ENCODE data around the gene TSN. TPM values are rescaled to one million over a fixed set of nuclear protein-coding genes. Genes with fewer than 3 reads are reported as not detected.

TSN gene
- total RNA-seq, 1 experiment from 2014 or later: 60.7 TPM

GRCh38 chr2:121764681-121765228 is 9.3 kb downstream of the TSN start:
- H3K9me3 Mint-ChIP-seq (ENCODE audit: unreplicated experiment): no peaks in the 10 kb centered on the region
- intact Hi-C loops (cut with micrococcal nuclease): no loop called here
- ChIA-PET POLR2A (interaction anchor here (1.0 kb wide), 1 partner anchor 9 kb away, joined by 4 read pairs; the partner anchor contains the start of gene TSN), CTCF (interaction anchor here (0.7 kb wide), 1 partner anchor 47 kb away, joined by 4 read pairs; no protein-coding TSS in a partner anchor)
- H3K27me3 Mint-ChIP-seq (ENCODE audit: insufficient read depth, unreplicated experiment): no peaks in the 10 kb centered on the region
- peaks cover 92% of the 10 kb centered on the region for H3K36me3 Mint-ChIP-seq (ENCODE audit: insufficient read depth, unreplicated experiment)
- TF ChIP-seq, protein P1, sequence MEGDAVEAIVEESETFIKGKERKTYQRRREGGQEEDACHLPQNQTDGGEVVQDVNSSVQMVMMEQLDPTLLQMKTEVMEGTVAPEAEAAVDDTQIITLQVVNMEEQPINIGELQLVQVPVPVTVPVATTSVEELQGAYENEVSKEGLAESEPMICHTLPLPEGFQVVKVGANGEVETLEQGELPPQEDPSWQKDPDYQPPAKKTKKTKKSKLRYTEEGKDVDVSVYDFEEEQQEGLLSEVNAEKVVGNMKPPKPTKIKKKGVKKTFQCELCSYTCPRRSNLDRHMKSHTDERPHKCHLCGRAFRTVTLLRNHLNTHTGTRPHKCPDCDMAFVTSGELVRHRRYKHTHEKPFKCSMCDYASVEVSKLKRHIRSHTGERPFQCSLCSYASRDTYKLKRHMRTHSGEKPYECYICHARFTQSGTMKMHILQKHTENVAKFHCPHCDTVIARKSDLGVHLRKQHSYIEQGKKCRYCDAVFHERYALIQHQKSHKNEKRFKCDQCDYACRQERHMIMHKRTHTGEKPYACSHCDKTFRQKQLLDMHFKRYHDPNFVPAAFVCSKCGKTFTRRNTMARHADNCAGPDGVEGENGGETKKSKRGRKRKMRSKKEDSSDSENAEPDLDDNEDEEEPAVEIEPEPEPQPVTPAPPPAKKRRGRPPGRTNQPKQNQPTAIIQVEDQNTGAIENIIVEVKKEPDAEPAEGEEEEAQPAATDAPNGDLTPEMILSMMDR (IDR thresholded peaks at IDR 0.05; ENCODE audit: unreplicated experiment): no peak
- H3K4me3 Mint-ChIP-seq (ENCODE audit: unreplicated experiment): no peak overlapping the region
- H3K27ac Mint-ChIP-seq (ENCODE audit: low read depth, unreplicated experiment): no peak overlapping the region
- DNase-seq (ENCODE audit: unreplicated experiment): no peak
- no TSS peak for BruUV-seq (replicated peaks)
- no peaks in the 10 kb centered on the region for H3K4me1 Mint-ChIP-seq (ENCODE audit: insufficient read depth, unreplicated experiment)

- POLR2A ChIA-PET: no interaction called here
- TF ChIP-seq, protein P1 (IDR thresholded peaks at IDR 0.05; ENCODE audit: unreplicated experiment): no peak
- DNase-seq (ENCODE audit: unreplicated experiment): no peak
- intact Hi-C loops (cut with micrococcal nuclease): no loop called here
- Mint-ChIP-seq H3K4me1 (ENCODE audit: insufficient read depth, unreplicated experiment) (no peaks in the 10 kb centered on the region), H3K36me3 (ENCODE audit: insufficient read depth, unreplicated experiment) (peaks cover 74% of the 10 kb centered on the region), H3K4me3 (ENCODE audit: unreplicated experiment) (no peak overlapping the region), H3K27me3 (ENCODE audit: insufficient read depth, unreplicated experiment) (no peaks in the 10 kb centered on the region), H3K9me3 (ENCODE audit: unreplicated experiment) (no peaks in the 10 kb centered on the region), H3K27ac (ENCODE audit: low read depth, unreplicated experiment) (no peak overlapping the region)
- CTCF ChIA-PET: no interaction called here
- BruUV-seq (replicated peaks): no TSS peak
These were observed 11.2 kb downstream of the TSN start for GRCh38 chr2:121766624-121767023.

- intact Hi-C loops (cut with micrococcal nuclease): no loop called here
- Mint-ChIP-seq H3K27me3 (ENCODE audit: insufficient read depth, unreplicated experiment) (no peaks in the 10 kb centered on the region), H3K4me3 (ENCODE audit: unreplicated experiment) (no peak overlapping the region), H3K9me3 (ENCODE audit: unreplicated experiment) (no peaks in the 10 kb centered on the region), H3K36me3 (ENCODE audit: insufficient read depth, unreplicated experiment) (peaks cover 57% of the 10 kb centered on the region), H3K4me1 (ENCODE audit: insufficient read depth, unreplicated experiment) (no peaks in the 10 kb centered on the region), H3K27ac (ENCODE audit: low read depth, unreplicated experiment) (no peak overlapping the region)
- ChIA-PET CTCF (interaction anchor here (0.6 to 1.1 kb wide), 3 partner anchors 33 to 602 kb away, joined by 3 to 6 read pairs (median 4); no protein-coding TSS in a partner anchor), POLR2A (interaction anchor here (0.7 to 0.8 kb wide), 2 partner anchors 9 to 11 kb away, joined by 3 read pairs; no protein-coding TSS in a partner anchor)
- DNase-seq (ENCODE audit: unreplicated experiment): no peak
- TF ChIP-seq, protein P1 (IDR thresholded peaks at IDR 0.05; ENCODE audit: unreplicated experiment): no peak
- no TSS peak for BruUV-seq (replicated peaks)
These were observed 12.8 kb downstream of the TSN start for GRCh38 chr2:121768143-121768755.

- TF ChIP-seq, protein P1 (IDR thresholded peaks at IDR 0.05; ENCODE audit: unreplicated experiment): no peak
- Mint-ChIP-seq H3K9me3 (ENCODE audit: unreplicated experiment) (no peaks in the 10 kb centered on the region), H3K36me3 (ENCODE audit: insufficient read depth, unreplicated experiment) (peaks cover 18% of the 10 kb centered on the region), H3K27ac (ENCODE audit: low read depth, unreplicated experiment) (no peak overlapping the region), H3K27me3 (ENCODE audit: insufficient read depth, unreplicated experiment) (no peaks in the 10 kb centered on the region), H3K4me1 (ENCODE audit: insufficient read depth, unreplicated experiment) (peaks cover 11% of the 10 kb centered on the region), H3K4me3 (ENCODE audit: unreplicated experiment) (no peak overlapping the region)
- intact Hi-C loops (cut with micrococcal nuclease): no loop called here
- POLR2A ChIA-PET: interaction anchor here (0.6 to 1.5 kb wide), 2 partner anchors 17 to 56 kb away, joined by 4 read pairs; partner anchors contain the start of gene TSN
- DNase-seq (ENCODE audit: unreplicated experiment): no peak
- CTCF ChIA-PET: interaction anchor here (0.6 kb wide), 1 partner anchor 687 kb away, joined by 4 read pairs; no protein-coding TSS in a partner anchor
- no TSS peak for BruUV-seq (replicated peaks)
These were observed 16.7 kb downstream of the TSN start for GRCh38 chr2:121771976-121772742.
